Left ventricle myocardium inferior (tissue), 1 donor: Measurements from ENCODE around the gene CYP26A1. TPM values are rescaled to one million over a fixed set of nuclear protein-coding genes. Genes with fewer than 3 reads are reported as not detected.

Source experiments
- DNase-seq: peaks from one replicate; pipeline ENCODE4 v3.0.0-alpha.2; 2020
- H3K27ac ChIP-seq: fragments of 200-600 bp; replicated peaks from 2 replicates; pipeline ENCODE4 v1.8.0; 2021
- H3K27me3 ChIP-seq: fragments of 200-600 bp; 2 replicates; pipeline ENCODE4 v1.8.0; 2021; ENCODE audit warnings: low read depth
- H3K36me3 ChIP-seq: fragments of 200-600 bp; 2 replicates; pipeline ENCODE4 v1.8.0; 2021
- H3K4me1 ChIP-seq: fragments of 200-600 bp; 2 replicates; pipeline ENCODE4 v1.8.0; 2021
- H3K4me3 ChIP-seq: fragments of 200-600 bp; 2 replicates; pipeline ENCODE4 v1.8.0; 2021; ENCODE audit warnings: mild to moderate bottlenecking, moderate library complexity
- H3K9me3 ChIP-seq: fragments of 200-600 bp; replicated peaks from 2 replicates; pipeline ENCODE4 v1.8.0; 2021
- intact Hi-C: fragments of 100-400 bp; cut with micrococcal nuclease; formaldehyde crosslinking; loops from one replicate; pipeline ENCODE4 v1.11.0; 2022
- total RNA-seq: library from RNA; stranded (reverse); fragmentation: NEBNext Ultra II Directional; extraction: Animal tissue kit (Norgen Biotek cat#: 25700); gene quantifications from one replicate; pipeline ENCODE4 v1.2.1, GENCODE V29; 2021
- TF ChIP-seq, protein P1 (sequence below): fragments of 200-600 bp; IDR thresholded peaks from 2 replicates; pipeline ENCODE4 v1.8.0; 2021; ENCODE audit warnings: antibody characterized with exemption, mild to moderate bottlenecking, borderline replicate concordance
- donor health status: DM: no; HTN: yes; CAD: no; lungs with severe emphysema.

CYP26A1 gene
- total RNA-seq, 1 donor from 2014 or later, result not detected

DNA sequence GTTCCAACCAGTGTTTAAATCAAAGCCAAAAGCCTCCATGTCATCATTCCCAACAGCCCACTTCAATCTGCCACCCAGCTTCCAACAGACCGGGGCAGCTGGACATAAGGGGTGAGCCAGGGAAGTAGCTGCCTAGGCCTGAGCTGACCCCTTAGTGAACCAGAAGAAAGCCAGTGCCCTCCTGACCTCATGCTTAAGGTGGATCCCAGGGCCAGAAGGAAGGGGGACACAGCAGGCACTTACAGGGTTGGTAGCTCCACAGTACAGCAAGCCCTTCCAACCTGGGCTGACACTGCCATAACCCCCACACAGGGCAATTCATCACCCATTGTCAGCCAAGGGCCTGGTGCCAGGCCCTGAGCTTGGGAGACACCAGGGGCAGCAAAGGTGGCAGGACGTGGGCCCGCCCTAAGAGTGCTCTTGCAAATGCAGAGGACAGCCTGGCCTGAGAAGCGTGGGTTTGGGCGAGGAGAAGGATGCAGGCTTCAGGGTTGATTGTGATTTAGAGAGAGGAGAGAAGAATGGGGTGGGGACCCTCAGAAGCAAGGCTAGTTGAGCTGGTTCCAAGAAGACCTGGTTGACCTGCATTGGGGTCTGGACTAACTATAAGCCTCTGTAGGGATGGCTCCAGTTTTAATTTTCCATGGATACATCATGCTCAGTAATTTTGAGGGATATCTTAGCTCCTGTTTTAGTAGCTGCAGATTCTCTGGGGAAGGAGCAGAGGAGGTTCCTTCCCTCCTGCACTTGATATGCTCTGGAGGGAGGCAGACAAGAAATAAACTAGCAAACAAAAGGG, 3.1 kb upstream of the CYP26A1 start:
- peaks cover 98% of the 10 kb centered on the region for H3K27me3 ChIP-seq
- intact Hi-C loops, result no loop called here
- no peak overlapping the region for H3K4me3 ChIP-seq
- no peaks in the 10 kb centered on the region for H3K36me3 ChIP-seq
- DNase-seq, result no peak
- peaks cover 59% of the 10 kb centered on the region for H3K4me1 ChIP-seq
- TF ChIP-seq, protein P1, sequence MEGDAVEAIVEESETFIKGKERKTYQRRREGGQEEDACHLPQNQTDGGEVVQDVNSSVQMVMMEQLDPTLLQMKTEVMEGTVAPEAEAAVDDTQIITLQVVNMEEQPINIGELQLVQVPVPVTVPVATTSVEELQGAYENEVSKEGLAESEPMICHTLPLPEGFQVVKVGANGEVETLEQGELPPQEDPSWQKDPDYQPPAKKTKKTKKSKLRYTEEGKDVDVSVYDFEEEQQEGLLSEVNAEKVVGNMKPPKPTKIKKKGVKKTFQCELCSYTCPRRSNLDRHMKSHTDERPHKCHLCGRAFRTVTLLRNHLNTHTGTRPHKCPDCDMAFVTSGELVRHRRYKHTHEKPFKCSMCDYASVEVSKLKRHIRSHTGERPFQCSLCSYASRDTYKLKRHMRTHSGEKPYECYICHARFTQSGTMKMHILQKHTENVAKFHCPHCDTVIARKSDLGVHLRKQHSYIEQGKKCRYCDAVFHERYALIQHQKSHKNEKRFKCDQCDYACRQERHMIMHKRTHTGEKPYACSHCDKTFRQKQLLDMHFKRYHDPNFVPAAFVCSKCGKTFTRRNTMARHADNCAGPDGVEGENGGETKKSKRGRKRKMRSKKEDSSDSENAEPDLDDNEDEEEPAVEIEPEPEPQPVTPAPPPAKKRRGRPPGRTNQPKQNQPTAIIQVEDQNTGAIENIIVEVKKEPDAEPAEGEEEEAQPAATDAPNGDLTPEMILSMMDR, result no peak
- H3K9me3 ChIP-seq, result no peaks in the 10 kb centered on the region
- H3K27ac ChIP-seq, result no peak overlapping the region

DNA sequence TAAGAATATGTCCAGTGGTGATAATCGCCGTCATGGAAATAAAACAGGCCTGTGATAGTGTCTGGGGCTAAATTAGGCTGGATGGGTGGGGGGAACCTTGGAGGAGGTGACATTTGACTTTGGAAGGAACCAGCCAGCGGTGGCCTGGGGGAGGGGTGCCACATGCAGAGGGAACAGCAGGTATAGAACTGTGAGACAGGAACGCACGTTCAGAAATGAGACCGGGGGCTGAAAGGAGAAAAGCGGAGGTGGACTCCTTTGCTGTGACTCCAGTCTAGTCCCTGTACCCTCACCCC, 2.6 kb upstream of the CYP26A1 start:
- peaks cover 98% of the 10 kb centered on the region for H3K27me3 ChIP-seq
- TF ChIP-seq, protein P1, result no peak
- H3K9me3 ChIP-seq, result no peaks in the 10 kb centered on the region
- peaks cover 54% of the 10 kb centered on the region for H3K4me1 ChIP-seq
- DNase-seq, result no peak
- no peaks in the 10 kb centered on the region for H3K36me3 ChIP-seq
- intact Hi-C loops, result no loop called here
- H3K27ac ChIP-seq, result no peak overlapping the region
- H3K4me3 ChIP-seq, result no peak overlapping the region

DNA sequence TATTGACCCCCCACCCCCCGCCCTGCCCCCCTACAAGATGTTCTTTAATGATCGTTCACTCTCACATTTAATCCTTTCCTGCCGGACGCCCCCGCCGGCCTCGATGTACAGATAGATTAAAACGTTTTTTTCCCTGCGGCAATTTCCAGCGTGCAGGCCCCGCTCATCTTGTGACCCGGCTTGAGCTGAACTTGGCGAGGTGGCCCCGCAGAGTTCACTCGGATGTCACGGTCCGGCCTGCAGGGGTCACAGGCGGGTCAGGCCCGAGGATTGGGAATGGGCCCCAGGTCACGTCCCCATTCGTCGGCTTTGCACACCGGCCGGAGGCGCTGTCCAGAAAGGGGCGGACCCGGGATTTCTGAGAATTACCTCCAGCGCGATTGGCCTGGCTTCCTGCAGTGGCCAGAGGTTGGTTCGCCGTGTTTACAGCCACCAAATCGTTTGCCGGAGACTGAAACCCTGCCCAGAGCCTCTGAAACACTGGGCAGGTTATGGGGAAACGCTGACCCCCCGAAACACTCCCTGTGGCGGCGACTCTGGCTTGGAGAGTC, 1.9 kb upstream of the CYP26A1 start:
- Histone ChIP-seq H3K36me3 (no peaks in the 10 kb centered on the region), H3K4me3 (peak overlapping the region; percentile 62), H3K27ac (no peak overlapping the region), H3K9me3 (no peaks in the 10 kb centered on the region), H3K4me1 (peaks cover 52% of the 10 kb centered on the region), H3K27me3 (peaks cover 98% of the 10 kb centered on the region)
- TF ChIP-seq, protein P1, result no peak
- intact Hi-C loops, result no loop called here
- no peak for DNase-seq

DNA sequence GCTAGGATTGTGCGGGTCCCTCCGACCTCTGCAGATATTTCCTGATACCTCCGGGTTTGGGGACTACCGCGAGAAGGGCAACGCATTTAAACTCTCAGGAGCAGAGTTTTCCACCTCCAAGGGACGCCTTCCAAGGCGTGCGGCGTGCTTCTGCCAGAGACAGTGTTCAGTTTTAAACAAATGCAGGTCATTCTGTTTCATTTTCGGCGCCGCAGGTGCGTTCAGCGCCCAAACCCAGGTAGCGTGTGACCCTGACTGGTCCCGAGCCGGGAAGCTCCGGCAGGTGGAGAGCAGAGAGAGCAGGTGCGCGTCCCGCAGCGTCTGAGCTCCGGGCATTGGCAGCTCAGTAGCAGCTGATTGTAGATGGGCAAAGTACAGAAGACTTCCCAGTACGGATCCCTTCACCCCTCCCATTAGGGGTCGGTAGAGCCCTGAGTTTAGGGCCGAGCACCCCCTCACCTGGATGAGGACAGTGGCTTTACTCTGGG, 1.4 kb upstream of the CYP26A1 start:
- peaks cover 98% of the 10 kb centered on the region for H3K27me3 ChIP-seq
- H3K4me1 ChIP-seq, result peaks cover 52% of the 10 kb centered on the region
- no peak overlapping the region for H3K27ac ChIP-seq
- no peaks in the 10 kb centered on the region for H3K9me3 ChIP-seq
- no peaks in the 10 kb centered on the region for H3K36me3 ChIP-seq
- TF ChIP-seq, protein P1, result no peak
- no peak for DNase-seq
- H3K4me3 ChIP-seq, result peak overlapping the region; percentile 62
- intact Hi-C loops, result no loop called here

DNA sequence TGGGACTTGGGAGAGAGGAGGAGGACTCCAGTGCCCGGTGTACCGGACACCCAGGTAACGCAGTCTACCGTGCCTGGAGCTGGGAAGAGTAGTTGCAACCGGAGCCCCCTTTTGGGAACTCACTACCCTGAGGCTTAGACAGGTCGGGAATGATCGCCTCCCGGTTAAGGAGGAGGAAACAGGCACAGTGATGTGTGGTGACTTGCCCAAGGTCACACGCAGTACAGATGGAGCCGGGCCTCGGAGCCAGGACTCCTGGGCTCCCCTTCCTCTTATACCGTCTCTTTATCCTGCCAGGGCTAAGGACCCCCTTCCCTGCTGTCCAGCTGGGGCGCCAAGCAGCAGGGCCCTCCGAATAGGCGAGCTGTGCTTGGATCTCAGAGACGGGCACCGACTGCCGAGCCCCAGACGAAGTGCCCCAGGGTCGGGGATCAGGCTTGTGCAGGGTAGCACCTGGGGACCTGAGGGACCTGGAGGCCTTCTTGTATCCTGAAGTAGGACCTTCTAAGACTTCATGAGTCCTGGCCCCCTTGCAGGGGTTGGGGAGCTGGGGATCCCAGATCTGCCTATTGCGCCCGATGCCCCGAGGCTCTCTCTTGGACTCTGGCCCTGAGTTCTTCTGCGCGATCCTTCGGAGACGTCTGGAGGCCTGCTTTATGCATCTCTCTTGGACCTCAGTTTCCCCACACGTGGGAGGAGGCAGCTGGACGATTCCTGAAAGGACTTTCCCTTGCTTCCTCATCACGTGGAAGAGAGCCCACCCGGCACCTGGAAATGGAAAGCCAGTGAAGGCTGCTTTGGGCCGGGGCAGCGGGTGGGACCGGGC, 767 bp upstream of the CYP26A1 start:
- DNase-seq, result no peak

More for the DNA sequence above, 767 bp upstream of the CYP26A1 start:
- H3K4me1 ChIP-seq, result peaks cover 52% of the 10 kb centered on the region
- TF ChIP-seq, protein P1, result no peak
- H3K36me3 ChIP-seq, result no peaks in the 10 kb centered on the region
- intact Hi-C loops, result no loop called here
- H3K27me3 ChIP-seq, result peaks cover 98% of the 10 kb centered on the region
- H3K4me3 ChIP-seq, result peak overlapping the region; percentile 62
- H3K27ac ChIP-seq, result no peak overlapping the region
- H3K9me3 ChIP-seq, result no peaks in the 10 kb centered on the region
